HEK293 (cell line): Measurements from ENCODE around the gene KIRREL3.

Experiments used
- CTCF ChIA-PET: fragments of 350-600 bp; formaldehyde crosslinking; extraction: SDS; loops from one replicate; lab custom pipeline; 2021; ENCODE audit warnings: antibody characterized with exemption; lab: Yijun Ruan, JAX
- POLR2A ChIA-PET: fragments of 300-600 bp; formaldehyde crosslinking; extraction: SDS; loops from one replicate; lab custom pipeline; 2020; ENCODE audit warnings: antibody characterized with exemption, inconsistent platforms; lab: Yijun Ruan, JAX
- H3K27ac ChIP-seq: fragments of 200-500 bp; sonication (Bioruptor generic); 2 replicates; pipeline ENCODE4 v1.5.1; 2014; ENCODE audit warnings: low read depth, low read length, control low read depth, inconsistent platforms; ENCODE audit errors: extremely low read depth
- H3K36me3 ChIP-seq, 2 experiments: fragments of 200-500 bp in 1 of 2; sonication (Bioruptor generic) in 1 of 2; 1 replicate in 1 of 2; 2 replicates in 1 of 2; pipeline ENCODE4 v1.5.1; 2014 to 2017; ENCODE audit warnings: inconsistent platforms in 2 of 2, low read length in 2 of 2; ENCODE audit not compliant: control insufficient read depth in 2 of 2, insufficient read depth in 1 of 2
- H3K4me1 ChIP-seq: fragments of 200-500 bp; sonication (Bioruptor generic); 2 replicates; pipeline ENCODE4 v1.5.1; 2014; ENCODE audit warnings: mild to moderate bottlenecking, low read length, inconsistent platforms; ENCODE audit not compliant: control insufficient read depth, insufficient read depth
- H3K4me3 ChIP-seq: 2 replicates; pipeline ENCODE4 v1.5.1; 2011; ENCODE audit warnings: low read depth, mild to moderate bottlenecking, control low read depth, low read length, moderate library complexity
- H3K9me3 ChIP-seq: fragments of 200-500 bp; sonication (Bioruptor generic); 2 replicates; pipeline ENCODE4 v1.5.1; 2014; ENCODE audit warnings: low read depth, low read length, inconsistent platforms; ENCODE audit not compliant: control insufficient read depth, insufficient read depth
- MYNN ChIP-seq: fragments of 450-650 bp; formaldehyde crosslinking; IDR thresholded peaks from 2 replicates; pipeline ENCODE4 v1.5.1; 2016; ENCODE audit warnings: missing biosample characterization, missing genetic modification characterization, borderline replicate concordance
- PRDM1 ChIP-seq: fragments of 450-650 bp; formaldehyde crosslinking; IDR thresholded peaks from 2 replicates; pipeline ENCODE4; 2016; ENCODE audit warnings: missing biosample characterization, missing genetic modification characterization
- SALL2 ChIP-seq: fragments of 450-650 bp; formaldehyde crosslinking; IDR thresholded peaks from 2 replicates; pipeline ENCODE4 v1.5.0; 2017; ENCODE audit warnings: missing biosample characterization, mild to moderate bottlenecking, missing genetic modification characterization, borderline replicate concordance
- TRIM28 ChIP-seq: IDR thresholded peaks from 2 replicates; pipeline ENCODE4 v1.6.1; 2011; ENCODE audit warnings: low read length, control low read depth, borderline replicate concordance
- ZNF121 ChIP-seq: fragments of 450-650 bp; formaldehyde crosslinking; IDR thresholded peaks from 2 replicates; pipeline ENCODE4 v1.5.1; 2016; ENCODE audit warnings: missing biosample characterization, missing genetic modification characterization
- ZNF146 ChIP-seq: fragments of 450-650 bp; formaldehyde crosslinking; IDR thresholded peaks from 2 replicates; pipeline ENCODE4 v1.5.1; 2016; ENCODE audit warnings: missing biosample characterization, missing genetic modification characterization
- ZNF184 ChIP-seq: fragments of 450-650 bp; IDR thresholded peaks from 2 replicates; pipeline ENCODE4 v1.5.1; 2018; ENCODE audit warnings: missing biosample characterization, mild to moderate bottlenecking, missing genetic modification characterization
- ZNF202 ChIP-seq: fragments of 450-650 bp; formaldehyde crosslinking; IDR thresholded peaks from 2 replicates; pipeline ENCODE4 v1.5.1; 2016; ENCODE audit warnings: missing biosample characterization, missing genetic modification characterization, borderline replicate concordance
- ZNF23 ChIP-seq: fragments of 450-650 bp; formaldehyde crosslinking; IDR thresholded peaks from 2 replicates; pipeline ENCODE4 v1.5.1; 2016; ENCODE audit warnings: missing biosample characterization, missing genetic modification characterization, borderline replicate concordance
- ZNF585B ChIP-seq: fragments of 450-650 bp; formaldehyde crosslinking; IDR thresholded peaks from 2 replicates; pipeline ENCODE4 v1.5.1; 2016; ENCODE audit warnings: missing biosample characterization, missing genetic modification characterization
- ZNF677 ChIP-seq: fragments of 450-650 bp; IDR thresholded peaks from 2 replicates; pipeline ENCODE4 v1.5.0; 2018; ENCODE audit warnings: missing biosample characterization, mild to moderate bottlenecking, missing genetic modification characterization, moderate library complexity
- ZNF701 ChIP-seq: fragments of 450-650 bp; formaldehyde crosslinking; IDR thresholded peaks from 2 replicates; pipeline ENCODE4 v1.5.1; 2016; ENCODE audit warnings: missing biosample characterization, missing genetic modification characterization
- ZNF791 ChIP-seq: fragments of 450-650 bp; formaldehyde crosslinking; IDR thresholded peaks from 2 replicates; pipeline ENCODE4 v1.5.1; 2016; ENCODE audit warnings: missing biosample characterization, missing genetic modification characterization
- TF ChIP-seq, protein P1 (sequence below): fragments of 450-650 bp; formaldehyde crosslinking; IDR thresholded peaks from 2 replicates; pipeline ENCODE4 v1.5.1; 2016; ENCODE audit warnings: missing biosample characterization, missing genetic modification characterization
- TF ChIP-seq, protein P2 (sequence below): fragments of 450-650 bp; formaldehyde crosslinking; IDR thresholded peaks from 2 replicates; pipeline ENCODE4 v1.5.1; 2016; ENCODE audit warnings: missing biosample characterization, missing genetic modification characterization, low read depth
- TF ChIP-seq, protein P3 (sequence below): fragments of 450-650 bp; formaldehyde crosslinking; IDR thresholded peaks from 2 replicates; pipeline ENCODE4 v1.5.1; 2016; ENCODE audit warnings: missing biosample characterization, missing genetic modification characterization
- TF ChIP-seq, protein P4 (sequence below): fragments of 450-650 bp; formaldehyde crosslinking; IDR thresholded peaks from 2 replicates; pipeline ENCODE4 v1.5.1; 2016; ENCODE audit warnings: missing biosample characterization, missing genetic modification characterization

The KIRREL3 gene

DNA sequence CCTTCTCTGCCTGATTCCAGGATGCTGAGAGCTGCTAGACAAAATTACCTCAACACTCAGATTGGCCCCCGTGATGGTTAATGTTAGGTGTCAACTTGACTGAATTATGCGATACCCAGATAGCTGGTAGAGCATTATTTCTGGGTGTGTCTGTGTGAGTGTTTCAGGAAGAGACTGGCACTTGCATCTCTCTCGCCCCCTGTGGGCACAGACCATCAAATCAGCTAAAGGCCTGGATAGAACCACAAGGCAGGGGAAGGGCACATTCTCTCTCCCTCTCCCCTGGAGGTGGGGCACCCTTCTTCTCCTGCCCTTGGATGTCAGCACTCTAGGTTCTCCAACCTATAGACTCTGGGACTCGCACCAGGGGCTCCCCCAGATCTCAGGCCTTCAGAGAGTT, 79.7 kb downstream of the KIRREL3 start:
- H3K4me1 ChIP-seq: no peaks in the 10 kb centered on the region
- CTCF ChIA-PET: interaction anchor here (0.6 kb wide), 3 partner anchors 131 to 523 kb away, joined by 3 read pairs; no protein-coding TSS in a partner anchor
- TF ChIP-seq TRIM28: no peak
- TF ChIP-seq SALL2 (tag by site-specific recombination): no peak
- TF ChIP-seq, protein P1, sequence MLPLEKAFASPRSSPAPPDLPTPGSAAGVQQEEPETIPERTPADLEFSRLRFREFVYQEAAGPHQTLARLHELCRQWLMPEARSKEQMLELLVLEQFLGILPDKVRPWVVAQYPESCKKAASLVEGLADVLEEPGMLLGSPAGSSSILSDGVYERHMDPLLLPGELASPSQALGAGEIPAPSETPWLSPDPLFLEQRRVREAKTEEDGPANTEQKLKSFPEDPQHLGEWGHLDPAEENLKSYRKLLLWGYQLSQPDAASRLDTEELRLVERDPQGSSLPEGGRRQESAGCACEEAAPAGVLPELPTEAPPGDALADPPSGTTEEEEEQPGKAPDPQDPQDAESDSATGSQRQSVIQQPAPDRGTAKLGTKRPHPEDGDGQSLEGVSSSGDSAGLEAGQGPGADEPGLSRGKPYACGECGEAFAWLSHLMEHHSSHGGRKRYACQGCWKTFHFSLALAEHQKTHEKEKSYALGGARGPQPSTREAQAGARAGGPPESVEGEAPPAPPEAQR (tag by site-specific recombination): no peak
- TF ChIP-seq ZNF677 (tag by site-specific recombination): no peak
- TF ChIP-seq ZNF23: no peak
- no peak for TF ChIP-seq MYNN (tag by site-specific recombination)
- no peak for TF ChIP-seq ZNF791 (tag by site-specific recombination)
- TF ChIP-seq, protein P2, sequence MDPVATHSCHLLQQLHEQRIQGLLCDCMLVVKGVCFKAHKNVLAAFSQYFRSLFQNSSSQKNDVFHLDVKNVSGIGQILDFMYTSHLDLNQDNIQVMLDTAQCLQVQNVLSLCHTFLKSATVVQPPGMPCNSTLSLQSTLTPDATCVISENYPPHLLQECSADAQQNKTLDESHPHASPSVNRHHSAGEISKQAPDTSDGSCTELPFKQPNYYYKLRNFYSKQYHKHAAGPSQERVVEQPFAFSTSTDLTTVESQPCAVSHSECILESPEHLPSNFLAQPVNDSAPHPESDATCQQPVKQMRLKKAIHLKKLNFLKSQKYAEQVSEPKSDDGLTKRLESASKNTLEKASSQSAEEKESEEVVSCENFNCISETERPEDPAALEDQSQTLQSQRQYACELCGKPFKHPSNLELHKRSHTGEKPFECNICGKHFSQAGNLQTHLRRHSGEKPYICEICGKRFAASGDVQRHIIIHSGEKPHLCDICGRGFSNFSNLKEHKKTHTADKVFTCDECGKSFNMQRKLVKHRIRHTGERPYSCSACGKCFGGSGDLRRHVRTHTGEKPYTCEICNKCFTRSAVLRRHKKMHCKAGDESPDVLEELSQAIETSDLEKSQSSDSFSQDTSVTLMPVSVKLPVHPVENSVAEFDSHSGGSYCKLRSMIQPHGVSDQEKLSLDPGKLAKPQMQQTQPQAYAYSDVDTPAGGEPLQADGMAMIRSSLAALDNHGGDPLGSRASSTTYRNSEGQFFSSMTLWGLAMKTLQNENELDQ (tag by site-specific recombination): no peak
- TF ChIP-seq, protein P3, sequence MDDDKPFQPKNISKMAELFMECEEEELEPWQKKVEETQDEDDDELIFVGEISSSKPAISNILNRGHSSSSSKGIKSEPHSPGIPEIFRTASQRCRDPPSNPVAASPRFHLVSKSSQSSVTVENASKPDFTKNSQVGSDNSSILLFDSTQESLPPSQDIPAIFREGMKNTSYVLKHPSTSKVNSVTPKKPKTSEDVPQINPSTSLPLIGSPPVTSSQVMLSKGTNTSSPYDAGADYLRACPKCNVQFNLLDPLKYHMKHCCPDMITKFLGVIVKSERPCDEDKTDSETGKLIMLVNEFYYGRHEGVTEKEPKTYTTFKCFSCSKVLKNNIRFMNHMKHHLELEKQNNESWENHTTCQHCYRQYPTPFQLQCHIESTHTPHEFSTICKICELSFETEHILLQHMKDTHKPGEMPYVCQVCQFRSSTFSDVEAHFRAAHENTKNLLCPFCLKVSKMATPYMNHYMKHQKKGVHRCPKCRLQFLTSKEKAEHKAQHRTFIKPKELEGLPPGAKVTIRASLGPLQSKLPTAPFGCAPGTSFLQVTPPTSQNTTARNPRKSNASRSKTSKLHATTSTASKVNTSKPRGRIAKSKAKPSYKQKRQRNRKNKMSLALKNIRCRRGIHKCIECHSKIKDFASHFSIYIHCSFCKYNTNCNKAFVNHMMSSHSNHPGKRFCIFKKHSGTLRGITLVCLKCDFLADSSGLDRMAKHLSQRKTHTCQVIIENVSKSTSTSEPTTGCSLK: no peak
- TF ChIP-seq ZNF701 (tag by site-specific recombination): no peak
- TF ChIP-seq, protein P4, sequence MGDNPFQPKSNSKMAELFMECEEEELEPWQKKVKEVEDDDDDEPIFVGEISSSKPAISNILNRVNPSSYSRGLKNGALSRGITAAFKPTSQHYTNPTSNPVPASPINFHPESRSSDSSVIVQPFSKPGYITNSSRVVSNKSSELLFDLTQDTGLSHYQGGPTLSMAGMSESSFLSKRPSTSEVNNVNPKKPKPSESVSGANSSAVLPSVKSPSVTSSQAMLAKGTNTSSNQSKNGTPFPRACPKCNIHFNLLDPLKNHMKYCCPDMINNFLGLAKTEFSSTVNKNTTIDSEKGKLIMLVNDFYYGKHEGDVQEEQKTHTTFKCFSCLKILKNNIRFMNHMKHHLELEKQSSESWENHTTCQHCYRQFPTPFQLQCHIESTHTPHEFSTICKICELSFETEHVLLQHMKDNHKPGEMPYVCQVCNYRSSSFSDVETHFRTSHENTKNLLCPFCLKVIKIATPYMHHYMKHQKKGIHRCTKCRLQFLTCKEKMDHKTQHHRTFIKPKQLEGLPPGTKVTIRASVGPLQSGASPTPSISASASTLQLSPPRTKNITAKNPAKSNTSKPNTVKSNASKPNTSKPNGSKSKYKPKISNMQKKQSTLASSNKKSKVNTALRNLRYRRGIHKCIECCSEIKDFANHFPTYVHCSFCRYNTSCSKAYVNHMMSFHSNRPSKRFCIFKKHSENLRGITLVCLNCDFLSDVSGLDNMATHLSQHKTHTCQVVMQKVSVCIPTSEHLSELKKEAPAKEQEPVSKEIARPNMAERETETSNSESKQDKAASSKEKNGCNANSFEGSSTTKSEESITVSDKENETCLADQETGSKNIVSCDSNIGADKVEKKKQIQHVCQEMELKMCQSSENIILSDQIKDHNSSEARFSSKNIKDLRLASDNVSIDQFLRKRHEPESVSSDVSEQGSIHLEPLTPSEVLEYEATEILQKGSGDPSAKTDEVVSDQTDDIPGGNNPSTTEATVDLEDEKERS: no peak
- TF ChIP-seq ZNF146 (tag by site-specific recombination): no peak
- TF ChIP-seq PRDM1 (tag by site-specific recombination): no peak
- no peak for TF ChIP-seq ZNF585B (tag by site-specific recombination)
- TF ChIP-seq ZNF121 (tag by site-specific recombination): no peak
- TF ChIP-seq ZNF184 (tag by site-specific recombination): no peak
- no peak for TF ChIP-seq ZNF202 (tag by site-specific recombination)
- POLR2A ChIA-PET: no interaction called here
- H3K36me3 ChIP-seq: no peaks in the 10 kb centered on the region
- no peaks in the 10 kb centered on the region for H3K9me3 ChIP-seq
- no peak overlapping the region for H3K4me3 ChIP-seq
- H3K27ac ChIP-seq: no peak overlapping the region
